A549 (cell line): Measurements from ENCODE around the gene THRAP3.

Experiments
- BHLHE40 ChIP-seq: IDR thresholded peaks from 2 replicates; pipeline ENCODE4 v1.6.1; 2012; ENCODE audit warnings: low read depth, low read length, inconsistent platforms
- EP300 ChIP-seq, 2 experiments: fragments of >200 bp; sonication (Bioruptor Twin); formaldehyde crosslinking; IDR thresholded peaks; 2 replicates in 1 of 2; 3 replicates in 1 of 2; pipeline ENCODE4 v1.6.1; 2016 to 2017
- POLR2A ChIP-seq: IDR thresholded peaks from 2 replicates; pipeline ENCODE4 v1.6.1; 2012; ENCODE audit warnings: mild to moderate bottlenecking, low read length
- TF ChIP-seq, protein P1 (sequence below): fragments of >200 bp; sonication (Bioruptor Twin); formaldehyde crosslinking; IDR thresholded peaks from 3 replicates; pipeline ENCODE4 v1.5.1; 2016

DNA sequence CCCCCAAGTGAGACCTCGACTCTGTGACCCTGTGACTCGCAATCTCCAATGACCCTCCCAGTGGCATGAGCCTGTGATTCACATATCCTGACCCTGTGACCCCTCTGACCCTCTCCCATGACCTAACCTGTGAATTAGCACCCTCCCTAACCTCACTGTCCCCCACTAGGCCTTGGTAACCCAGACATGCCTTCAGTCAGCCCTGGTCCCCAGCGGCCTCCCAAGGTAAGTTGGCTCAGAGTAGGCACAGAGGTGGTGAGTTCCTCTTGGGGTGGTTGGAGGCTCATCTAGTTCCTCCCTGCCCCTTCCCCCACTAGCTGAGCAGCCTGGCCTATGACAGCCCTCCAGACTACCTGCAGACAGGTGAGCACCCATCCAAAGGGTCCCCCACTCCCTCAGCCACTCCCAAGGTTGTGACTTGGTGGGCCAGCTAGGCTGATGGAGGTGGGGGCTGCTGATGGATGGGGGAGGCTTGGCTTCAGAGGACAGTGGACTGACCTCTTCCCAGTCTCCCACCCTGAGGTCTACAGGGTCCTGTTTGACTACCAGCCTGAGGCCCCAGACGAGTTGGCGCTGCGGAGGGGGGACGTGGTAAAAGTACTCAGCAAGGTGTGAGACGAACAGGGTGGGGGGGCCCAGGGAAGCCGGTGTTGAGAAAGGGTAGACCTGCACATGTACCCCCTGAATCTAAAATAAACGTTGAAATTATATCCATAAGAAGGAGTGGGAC, 83.5 kb downstream of the THRAP3 start:
- TF ChIP-seq BHLHE40 (no peak), POLR2A (no peak), EP300 (IDR thresholded peaks at IDR 0.05) (no peak)
- TF ChIP-seq, protein P1, sequence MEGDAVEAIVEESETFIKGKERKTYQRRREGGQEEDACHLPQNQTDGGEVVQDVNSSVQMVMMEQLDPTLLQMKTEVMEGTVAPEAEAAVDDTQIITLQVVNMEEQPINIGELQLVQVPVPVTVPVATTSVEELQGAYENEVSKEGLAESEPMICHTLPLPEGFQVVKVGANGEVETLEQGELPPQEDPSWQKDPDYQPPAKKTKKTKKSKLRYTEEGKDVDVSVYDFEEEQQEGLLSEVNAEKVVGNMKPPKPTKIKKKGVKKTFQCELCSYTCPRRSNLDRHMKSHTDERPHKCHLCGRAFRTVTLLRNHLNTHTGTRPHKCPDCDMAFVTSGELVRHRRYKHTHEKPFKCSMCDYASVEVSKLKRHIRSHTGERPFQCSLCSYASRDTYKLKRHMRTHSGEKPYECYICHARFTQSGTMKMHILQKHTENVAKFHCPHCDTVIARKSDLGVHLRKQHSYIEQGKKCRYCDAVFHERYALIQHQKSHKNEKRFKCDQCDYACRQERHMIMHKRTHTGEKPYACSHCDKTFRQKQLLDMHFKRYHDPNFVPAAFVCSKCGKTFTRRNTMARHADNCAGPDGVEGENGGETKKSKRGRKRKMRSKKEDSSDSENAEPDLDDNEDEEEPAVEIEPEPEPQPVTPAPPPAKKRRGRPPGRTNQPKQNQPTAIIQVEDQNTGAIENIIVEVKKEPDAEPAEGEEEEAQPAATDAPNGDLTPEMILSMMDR: no peak
